Ascending aorta (tissue), 2 donors: ENCODE data around the gene CHST12. TPM values are rescaled to one million over a fixed set of nuclear protein-coding genes. Genes with fewer than 3 reads are reported as not detected.
"Not testable (repeated sequence)": the region's sequence is repeated elsewhere in the genome, so short reads cannot be mapped to it uniquely, and the experiment has no call there.

Experiments
- DNase-seq, 2 donors: peaks; one replicate each; pipeline ENCODE4 v3.0.0-alpha.2; 2019; ENCODE audit warnings: low spot score in 2 of 2
- H3K27ac ChIP-seq, 2 donors: fragments of 200-600 bp; sonication (generic); one replicate each; pipeline ENCODE4 v1.5.1; 2016 to 2017; ENCODE audit warnings: mild to moderate bottlenecking in 1 of 2
- H3K27me3 ChIP-seq: fragments of 200-600 bp; sonication (generic); one replicate; pipeline ENCODE4 v1.5.1; 2017
- H3K36me3 ChIP-seq, 2 donors: fragments of 200-600 bp; sonication (generic); one replicate each; pipeline ENCODE4 v1.5.1; 2016
- H3K4me1 ChIP-seq, 2 donors: fragments of 200-600 bp; sonication (generic); one replicate each; pipeline ENCODE4 v1.5.1; 2016 to 2017; ENCODE audit warnings: mild to moderate bottlenecking in 1 of 2
- H3K4me3 ChIP-seq, 2 donors: fragments of 200-600 bp; sonication (generic); one replicate each; pipeline ENCODE4 v1.5.1; 2016 to 2017; ENCODE audit warnings: mild to moderate bottlenecking in 1 of 2
- H3K9me3 ChIP-seq, 2 donors: fragments of 200-600 bp; sonication (generic); one replicate each; pipeline ENCODE4 v1.5.1; 2016
- intact Hi-C: fragments of 100-400 bp; cut with DNase I; formaldehyde crosslinking; loops from one replicate; pipeline ENCODE4 v1.15.1; 2023
- total RNA-seq: library from RNA; depleted of rRNA; stranded (reverse); fragments of >200 nt; gene quantifications from one replicate; pipeline ENCODE4 v1.1.0, GENCODE V29; 2016
- TF ChIP-seq, protein P1 (sequence below), 3 experiments: fragments of 200-600 bp in 2 of 3; fragments of 450-650 bp in 1 of 3; sonication (generic) in 2 of 3; IDR thresholded peaks; one replicate each; pipeline ENCODE4 v1.5.1; 2016 to 2019; ENCODE audit warnings: antibody characterized with exemption in 3 of 3, mild to moderate bottlenecking in 1 of 3, moderate library complexity in 1 of 3

Gene CHST12
- total RNA-seq, 1 donor from 2014 or later, result 79.4 TPM

DNA sequence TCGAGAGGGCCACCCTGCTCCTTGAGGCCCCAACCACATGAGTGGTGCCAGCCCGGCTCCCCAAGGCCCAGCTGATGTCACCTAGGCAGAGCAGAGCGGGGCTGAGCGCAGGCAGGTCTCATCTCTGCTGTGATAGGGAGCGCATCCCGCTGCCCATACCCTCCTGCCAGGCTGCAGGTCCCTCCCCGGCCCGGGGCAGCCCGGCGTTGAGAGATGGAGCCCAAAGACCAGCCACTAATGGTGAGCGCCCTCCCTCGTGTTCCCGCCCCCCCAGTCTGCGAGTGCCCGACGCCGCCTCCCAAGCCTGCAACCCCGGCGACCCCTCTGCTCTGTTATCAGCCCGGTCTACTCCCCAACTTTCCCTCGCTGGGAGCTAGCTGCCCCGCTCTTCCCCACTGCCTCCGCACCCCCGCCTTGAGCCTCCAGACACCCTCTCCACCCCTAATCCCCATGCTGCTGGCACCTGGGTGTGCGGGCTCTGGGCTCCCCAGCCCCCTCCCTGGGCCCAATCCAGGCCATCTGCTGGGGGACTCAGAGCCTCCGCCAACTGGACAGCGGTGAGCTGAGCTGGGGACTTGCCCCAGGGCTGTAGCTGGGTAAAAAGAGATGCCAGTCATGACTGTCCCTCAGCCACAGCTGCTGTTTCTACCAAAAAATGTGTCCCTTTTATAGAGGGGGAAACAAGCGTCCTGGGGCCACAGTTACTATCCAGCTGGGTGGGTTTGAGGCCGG, 19.7 kb upstream of the CHST12 start:
- no peak for DNase-seq
- H3K36me3 ChIP-seq, result peaks cover 29 to 31% of the 10 kb centered on the region in 2 donors
- TF ChIP-seq, protein P1, sequence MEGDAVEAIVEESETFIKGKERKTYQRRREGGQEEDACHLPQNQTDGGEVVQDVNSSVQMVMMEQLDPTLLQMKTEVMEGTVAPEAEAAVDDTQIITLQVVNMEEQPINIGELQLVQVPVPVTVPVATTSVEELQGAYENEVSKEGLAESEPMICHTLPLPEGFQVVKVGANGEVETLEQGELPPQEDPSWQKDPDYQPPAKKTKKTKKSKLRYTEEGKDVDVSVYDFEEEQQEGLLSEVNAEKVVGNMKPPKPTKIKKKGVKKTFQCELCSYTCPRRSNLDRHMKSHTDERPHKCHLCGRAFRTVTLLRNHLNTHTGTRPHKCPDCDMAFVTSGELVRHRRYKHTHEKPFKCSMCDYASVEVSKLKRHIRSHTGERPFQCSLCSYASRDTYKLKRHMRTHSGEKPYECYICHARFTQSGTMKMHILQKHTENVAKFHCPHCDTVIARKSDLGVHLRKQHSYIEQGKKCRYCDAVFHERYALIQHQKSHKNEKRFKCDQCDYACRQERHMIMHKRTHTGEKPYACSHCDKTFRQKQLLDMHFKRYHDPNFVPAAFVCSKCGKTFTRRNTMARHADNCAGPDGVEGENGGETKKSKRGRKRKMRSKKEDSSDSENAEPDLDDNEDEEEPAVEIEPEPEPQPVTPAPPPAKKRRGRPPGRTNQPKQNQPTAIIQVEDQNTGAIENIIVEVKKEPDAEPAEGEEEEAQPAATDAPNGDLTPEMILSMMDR (IDR thresholded peaks at IDR 0.05), result no peak

DNA sequence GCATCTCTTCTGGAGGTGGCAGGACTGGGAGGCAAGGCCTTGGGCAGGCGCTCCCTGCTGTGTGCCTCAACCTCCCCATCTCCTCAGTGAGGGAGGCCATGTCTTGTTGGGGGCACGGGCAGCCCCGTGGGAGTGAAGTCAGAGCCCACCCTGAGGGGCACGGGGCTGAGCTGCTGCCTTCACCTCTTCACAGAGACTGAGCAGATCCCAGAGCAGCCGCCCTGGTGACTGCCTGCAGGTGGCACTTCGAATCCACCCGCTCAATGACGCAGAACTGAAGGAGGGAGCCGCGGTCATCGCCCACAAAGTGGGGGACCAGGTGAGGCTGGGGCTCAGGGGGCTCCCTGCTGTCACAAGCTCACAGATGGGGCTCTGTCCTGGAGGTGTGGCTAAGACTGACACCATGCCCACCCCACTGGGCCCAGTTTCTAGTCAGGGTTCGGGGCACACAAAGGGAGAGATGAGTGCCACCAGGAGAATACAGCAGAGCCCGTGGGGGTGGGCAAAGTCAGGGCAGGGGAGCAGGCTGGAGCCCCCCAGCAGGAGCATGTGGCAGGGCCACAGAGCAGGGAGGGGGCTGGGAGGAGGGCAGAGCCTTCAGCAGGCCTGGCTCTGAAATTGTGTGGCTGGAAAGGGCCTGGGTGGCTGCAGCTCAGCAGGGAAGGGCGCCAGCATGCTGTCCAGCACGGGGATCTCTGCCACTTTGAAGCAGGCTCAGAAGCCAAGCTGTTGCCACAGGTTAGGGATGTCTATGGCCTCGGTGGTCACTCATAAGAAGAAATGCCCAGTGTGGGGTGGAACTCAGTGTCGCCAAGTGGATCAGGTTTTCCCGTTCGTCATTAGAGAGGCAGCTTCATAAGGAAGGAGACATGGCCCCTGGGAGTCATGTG, 18.8 kb upstream of the CHST12 start:
- Histone ChIP-seq H3K27ac (no peak overlapping the region), H3K27me3 (no peaks in the 10 kb centered on the region), H3K9me3 (no peaks in the 10 kb centered on the region), H3K36me3 (peaks cover 20 to 22% of the 10 kb centered on the region in 2 donors), H3K4me1 (no peaks in the 10 kb centered on the region), H3K4me3 (no peak overlapping the region)
- intact Hi-C loops, result no loop called here
- TF ChIP-seq, protein P1 (IDR thresholded peaks at IDR 0.05), result no peak
- DNase-seq, result no peak

More for the DNA sequence above, 19.7 kb upstream of the CHST12 start:
- no peaks in the 10 kb centered on the region for H3K4me1 ChIP-seq
- H3K4me3 ChIP-seq, result no peak overlapping the region
- no peaks in the 10 kb centered on the region for H3K9me3 ChIP-seq
- no peaks in the 10 kb centered on the region for H3K27me3 ChIP-seq
- intact Hi-C loops, result no loop called here
- H3K27ac ChIP-seq, result no peak overlapping the region

DNA sequence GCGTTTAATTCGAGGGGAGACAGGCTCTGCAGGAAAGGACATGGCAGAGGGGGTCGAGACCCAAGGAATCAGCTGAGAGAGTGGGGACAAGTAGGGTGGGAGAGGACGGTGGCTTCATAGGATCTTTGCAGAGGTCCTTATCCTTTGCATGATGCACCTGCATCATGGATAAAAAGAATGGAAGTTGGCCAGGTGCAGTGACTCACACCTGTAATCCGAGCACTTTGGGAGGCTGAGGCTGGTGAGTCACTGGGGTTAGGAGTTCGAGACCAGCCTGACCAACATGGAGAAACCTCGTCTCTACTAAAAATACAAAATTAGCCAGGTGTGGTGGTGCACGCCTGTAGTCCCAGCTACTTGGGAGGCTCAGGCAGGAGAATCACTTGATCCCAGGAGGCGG, 17.3 kb upstream of the CHST12 start:
- H3K36me3 ChIP-seq, H3K9me3 ChIP-seq, intact Hi-C loops, H3K27me3 ChIP-seq, H3K4me3 ChIP-seq, H3K27ac ChIP-seq, DNase-seq, H3K4me1 ChIP-seq: not testable (repeated sequence)

DNA sequence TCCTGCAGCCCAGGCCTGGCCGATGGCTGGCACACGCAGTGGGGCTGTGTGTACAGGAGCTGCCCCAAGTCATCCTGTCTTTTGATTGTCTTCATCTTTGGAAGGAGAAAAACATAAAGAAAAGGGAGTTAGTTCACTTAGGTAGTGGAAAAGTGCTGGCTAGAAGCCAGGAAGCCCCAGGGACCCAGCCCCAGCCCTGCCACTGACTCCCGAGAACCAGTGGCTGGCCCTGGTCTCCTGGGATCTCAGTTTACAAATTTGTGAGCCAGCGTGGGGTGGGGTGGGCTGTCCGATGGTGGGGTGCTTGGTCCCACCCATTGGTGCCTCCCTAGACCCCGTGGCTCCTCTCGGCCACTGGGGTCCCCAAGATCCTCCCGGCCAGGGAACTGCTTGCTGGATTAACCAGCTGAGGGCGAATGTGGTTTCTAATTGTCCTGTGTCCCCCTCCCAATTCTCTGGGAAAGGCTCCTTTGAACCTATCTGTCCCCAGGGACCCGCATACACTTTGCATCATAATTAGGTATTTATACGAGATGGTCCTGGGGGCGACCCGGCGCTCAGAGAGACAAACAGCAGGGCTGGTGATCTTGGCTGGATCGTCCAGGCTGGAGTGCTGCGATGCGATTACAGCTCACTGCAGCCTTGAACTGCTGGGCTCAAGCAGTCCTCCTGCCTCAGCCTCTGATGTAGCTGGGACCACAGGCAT, 16.3 kb upstream of the CHST12 start:
- Histone ChIP-seq H3K36me3 (peaks cover 0 to under 1% of the 10 kb centered on the region in 2 donors), H3K27me3 (no peaks in the 10 kb centered on the region), H3K4me1 (no peaks in the 10 kb centered on the region), H3K9me3 (no peaks in the 10 kb centered on the region), H3K27ac (no peak overlapping the region), H3K4me3 (no peak overlapping the region)
- intact Hi-C loops, result no loop called here
- no peak for DNase-seq
- TF ChIP-seq, protein P1 (IDR thresholded peaks at IDR 0.05), result no peak

DNA sequence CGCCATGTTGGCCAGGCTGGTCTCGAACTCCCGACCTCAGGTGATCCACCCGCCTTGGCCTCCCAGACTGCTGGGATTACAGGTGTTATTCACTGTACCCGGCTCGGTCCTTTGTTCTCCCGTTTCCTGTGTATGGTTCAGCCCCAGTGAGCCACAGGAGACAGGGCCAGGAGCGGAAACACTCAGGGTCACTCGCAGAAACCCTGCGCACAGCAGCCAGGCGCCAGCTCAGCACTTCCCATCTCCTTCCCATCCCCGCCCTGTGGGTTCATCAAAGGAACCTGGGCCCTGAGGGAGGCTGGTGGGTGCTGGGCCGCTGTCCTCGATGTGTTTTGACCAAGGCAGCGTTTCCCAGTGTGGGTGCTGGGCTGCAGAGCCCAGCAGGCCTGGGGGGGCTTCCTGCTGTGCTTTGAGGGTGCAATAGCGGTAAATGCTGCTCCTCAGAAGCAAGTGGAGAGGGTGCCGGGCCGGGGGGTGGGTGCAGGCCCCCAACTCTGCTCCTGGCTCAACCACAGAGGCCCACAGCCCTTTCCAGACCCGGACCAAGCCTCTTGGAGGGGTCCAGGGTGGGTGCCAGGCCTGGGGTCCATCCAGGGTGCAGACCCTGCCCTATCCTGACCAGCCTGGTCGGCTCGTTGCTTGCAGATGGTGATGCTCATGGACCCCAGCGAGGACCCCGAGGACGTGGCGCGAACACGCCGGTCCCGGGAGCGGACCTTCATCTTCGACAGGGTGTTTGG, 15.3 kb upstream of the CHST12 start:
- no peaks in the 10 kb centered on the region for H3K27me3 ChIP-seq
- H3K36me3 ChIP-seq, result no peaks in the 10 kb centered on the region
- TF ChIP-seq, protein P1 (IDR thresholded peaks at IDR 0.05), result no peak
- no peaks in the 10 kb centered on the region for H3K4me1 ChIP-seq
- DNase-seq, result no peak
- intact Hi-C loops, result no loop called here
- H3K27ac ChIP-seq, result no peak overlapping the region
- H3K9me3 ChIP-seq, result no peaks in the 10 kb centered on the region
- H3K4me3 ChIP-seq, result no peak overlapping the region
